Measurements from ENCODE around the gene CAT.
"Not testable (repeated sequence)": the region's sequence is repeated elsewhere in the genome, so short reads cannot be mapped to it uniquely, and the experiment has no call there.

The CAT gene

DNA sequence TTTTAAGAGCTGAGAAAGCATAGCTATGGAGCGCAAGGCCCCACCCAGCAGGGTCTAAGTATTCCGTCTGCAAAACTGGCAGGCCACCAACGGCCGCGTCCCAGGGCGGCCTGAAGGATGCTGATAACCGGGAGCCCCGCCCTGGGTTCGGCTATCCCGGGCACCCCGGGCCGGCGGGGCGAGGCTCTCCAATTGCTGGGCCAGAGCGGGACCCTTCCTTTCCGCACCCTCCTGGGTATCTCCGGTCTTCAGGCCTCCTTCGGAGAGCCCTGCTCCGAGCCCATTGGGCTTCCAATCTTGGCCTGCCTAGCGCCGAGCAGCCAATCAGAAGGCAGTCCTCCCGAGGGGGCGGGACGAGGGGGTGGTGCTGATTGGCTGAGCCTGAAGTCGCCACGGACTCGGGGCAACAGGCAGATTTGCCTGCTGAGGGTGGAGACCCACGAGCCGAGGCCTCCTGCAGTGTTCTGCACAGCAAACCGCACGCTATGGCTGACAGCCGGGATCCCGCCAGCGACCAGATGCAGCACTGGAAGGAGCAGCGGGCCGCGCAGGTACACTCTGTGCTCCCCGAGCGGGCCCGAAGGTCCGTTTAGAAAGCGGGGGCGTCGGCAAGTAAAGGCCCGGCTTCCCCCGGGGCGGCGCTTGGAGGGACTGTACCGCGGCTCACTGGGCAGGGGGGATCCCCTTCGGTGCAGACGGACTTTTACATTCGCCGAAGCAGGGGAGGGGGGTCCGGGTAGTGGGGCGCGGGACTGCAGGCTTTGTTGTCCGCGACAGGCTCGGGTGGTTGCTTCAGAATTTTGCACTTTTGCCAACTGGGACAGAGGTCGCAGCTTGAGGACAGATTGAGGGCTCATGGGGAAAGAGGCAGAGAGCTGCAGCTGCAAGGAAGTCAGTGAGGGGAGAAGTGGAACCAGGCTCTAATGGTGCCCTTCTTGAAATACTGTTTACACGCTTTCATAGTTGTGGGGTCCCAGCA, at the start of gene CAT:
Gene CAT, plus strand, starts transcription at position 406 of the 979 bp plus-strand sequence. Its CDS starts 80 bp downstream, at position 486.
- peak; percentile 98 for DNase-seq

DNA sequence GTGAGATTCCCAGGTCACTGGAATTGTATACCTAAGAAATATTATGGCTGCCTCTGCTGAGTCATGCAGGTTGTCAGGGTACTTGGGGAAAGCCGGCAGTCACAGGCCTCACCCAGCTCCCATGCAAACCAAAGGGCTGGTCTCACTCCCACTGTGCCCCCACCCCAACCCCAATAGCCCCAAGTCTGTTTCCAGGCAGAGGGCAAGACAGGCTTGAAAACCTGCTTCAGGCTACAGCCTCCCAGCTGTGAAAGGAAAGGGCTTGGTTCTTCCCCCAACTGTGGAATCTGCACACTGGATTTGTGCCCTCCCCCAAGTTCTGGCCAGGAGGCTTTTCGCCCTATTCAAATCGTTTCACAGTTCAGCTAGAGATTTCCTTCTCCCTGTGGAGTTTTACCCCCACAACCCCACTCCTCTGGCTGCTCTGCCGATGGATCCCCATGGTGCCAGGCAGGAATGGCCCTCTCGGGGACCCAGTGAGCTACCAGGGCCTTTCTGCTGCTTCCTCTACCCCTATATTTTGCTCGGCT, 43.9 kb upstream of the CAT start:
- no peak for DNase-seq

DNA sequence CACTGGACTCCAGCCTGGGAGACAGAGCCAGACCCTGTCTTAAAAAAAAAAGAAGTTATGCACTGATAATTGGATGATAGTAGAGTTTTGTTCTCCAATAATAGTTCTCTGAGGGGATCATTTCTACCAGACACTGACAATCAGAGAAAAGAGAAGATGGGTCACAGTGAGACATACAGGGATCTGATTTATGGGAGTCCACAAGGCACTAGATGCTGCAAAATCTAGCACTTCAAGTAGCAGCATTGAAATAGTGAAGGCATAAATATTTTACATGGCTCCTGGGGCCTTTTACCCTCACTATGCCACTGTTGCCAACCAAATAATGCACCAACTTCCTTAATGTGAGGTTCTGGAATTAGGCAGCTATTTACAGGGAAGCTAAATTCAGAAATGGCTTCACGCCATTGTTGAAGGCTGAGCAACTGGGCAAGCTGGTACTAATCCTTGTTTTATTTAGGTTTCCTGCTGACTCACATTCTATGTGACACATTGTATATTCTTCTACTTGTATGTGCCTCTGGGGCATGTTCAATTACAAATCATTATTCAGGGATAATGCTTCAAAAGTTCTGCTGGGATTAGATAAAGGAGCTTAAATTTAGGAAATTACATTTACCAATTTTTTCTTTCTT, 42.7 kb upstream of the CAT start:
- DNase-seq = no peak

DNA sequence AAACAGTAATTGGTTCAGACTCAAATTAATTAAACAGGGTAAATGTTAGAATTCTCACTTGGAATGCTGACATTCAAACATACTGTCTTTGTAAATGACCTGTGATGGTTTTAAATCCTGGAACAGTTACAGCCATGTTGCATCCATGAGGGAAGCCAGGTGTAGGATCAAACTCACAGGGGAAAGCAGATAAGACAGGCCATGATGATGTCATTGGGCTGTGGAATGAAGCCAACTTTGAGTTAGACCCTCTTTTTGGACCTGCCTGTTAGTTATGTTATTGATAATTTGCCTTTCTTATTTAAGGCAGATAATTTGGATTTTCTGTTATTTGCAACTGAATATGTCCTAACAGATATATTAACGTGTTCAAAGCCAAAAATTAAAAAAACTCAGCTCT, 41.6 kb upstream of the CAT start:
- no peak for DNase-seq

DNA sequence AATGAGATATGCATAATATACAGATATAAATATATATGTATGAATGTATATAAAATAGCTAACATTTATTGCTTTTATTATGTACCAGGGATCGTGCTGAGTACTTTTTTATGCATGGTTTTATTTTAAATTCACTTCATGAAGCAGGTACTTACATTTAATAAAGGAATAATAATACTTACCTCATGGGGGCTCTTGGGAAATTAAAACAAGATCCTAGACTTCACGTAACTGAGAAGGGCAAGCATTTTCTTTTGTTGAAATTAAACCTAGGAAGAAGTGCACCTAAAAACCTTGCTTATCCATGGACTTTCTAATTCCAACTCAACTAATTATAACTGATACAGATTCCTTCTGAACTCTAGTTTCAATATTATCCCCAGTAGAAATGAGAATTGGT, 40.9 kb upstream of the CAT start:
- DNase-seq = no peak

DNA sequence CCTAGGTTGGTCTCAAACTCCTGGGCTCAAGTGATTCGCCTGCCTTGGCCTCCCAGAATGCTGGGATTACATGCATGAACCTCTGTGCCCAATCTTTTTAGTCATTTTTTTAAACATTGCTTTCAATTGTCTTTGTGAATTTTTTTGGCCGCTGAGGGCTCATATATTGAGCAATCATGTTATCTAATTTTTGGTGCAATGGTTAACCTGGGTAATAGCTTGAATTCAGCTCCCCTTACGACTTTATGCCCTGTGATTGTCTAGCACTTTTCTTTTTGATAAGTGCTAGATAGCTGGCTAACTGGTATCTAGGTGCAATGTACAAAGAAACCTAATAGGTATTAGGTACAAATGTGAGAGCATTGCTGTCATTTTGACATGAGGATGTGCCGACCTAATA, 35.3 kb upstream of the CAT start:
- DNase-seq = no peak

DNA sequence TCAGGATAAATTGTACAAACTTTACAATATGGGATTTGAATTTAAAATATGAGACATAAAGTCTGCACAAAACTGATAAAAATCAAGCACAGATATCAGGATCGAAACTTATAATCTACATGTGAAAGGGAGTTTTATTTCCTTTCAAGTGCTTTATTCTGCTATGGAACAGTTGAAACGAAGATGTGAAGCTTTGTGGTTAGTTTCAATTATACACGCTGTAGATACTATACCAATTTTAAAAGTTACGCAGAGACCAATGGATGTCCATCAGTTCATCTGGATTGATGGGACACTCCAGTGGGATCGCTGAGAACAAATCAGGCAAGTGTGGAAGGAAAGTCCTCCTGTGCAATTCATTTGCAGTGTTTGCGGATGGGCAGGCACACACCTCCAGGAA, 34.5 kb upstream of the CAT start:
- no peak for DNase-seq

DNA sequence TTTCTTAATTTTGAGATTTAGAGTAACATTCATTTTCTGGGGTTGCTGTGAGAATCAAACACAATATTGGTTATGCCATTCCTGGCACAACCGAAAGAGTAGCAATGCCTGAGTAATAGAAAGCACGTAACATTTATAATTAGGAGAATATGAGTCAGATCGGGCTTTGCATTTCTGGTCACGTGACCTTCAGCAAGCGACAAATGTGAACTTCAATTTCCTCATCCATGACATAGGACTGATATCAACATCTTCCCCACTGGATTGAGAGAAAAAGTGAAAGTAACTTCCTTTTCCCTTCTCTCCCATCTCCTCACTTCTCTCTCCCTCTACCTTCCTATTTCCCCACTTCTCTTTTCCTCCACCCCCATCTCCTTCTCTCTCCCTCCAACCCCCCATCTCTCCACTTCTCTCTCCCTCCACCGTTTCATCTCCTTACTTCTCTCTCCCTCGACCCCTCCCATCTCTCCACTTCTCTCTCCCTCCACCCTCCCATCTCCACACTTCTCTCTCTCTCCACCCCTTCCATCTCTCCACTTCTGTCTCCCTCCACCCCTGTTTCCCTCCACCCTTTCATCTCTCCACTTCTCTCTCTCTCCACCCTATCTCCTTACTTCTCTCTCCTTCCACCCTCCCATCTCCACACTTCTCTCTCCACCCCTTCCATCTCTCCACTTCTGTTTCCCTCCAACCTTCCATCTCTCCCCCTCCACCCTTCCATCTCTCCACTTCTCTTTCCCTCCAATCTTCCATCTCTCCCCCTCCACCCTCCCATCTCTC, 33.5 kb upstream of the CAT start:
- no peak for DNase-seq

DNA sequence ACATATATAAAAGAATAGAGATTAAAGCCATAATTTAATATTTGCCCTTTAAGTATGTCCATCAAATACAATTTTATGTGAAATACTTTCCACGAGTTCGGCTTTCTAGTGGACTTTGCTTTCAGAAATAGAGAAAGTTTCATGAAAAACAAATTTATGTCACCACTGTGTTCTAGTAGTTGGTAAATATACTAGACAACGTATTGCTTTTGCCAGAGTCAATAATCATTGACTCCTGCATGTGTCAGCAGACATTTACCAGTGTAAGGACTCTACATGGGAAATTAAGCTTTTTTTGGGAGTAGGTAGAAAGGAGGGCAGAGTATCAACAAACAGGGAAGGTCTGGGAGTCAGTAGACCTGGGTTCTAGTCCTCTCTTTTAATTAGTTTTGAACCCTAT, 32.3 kb upstream of the CAT start:
- no peak for DNase-seq

DNA sequence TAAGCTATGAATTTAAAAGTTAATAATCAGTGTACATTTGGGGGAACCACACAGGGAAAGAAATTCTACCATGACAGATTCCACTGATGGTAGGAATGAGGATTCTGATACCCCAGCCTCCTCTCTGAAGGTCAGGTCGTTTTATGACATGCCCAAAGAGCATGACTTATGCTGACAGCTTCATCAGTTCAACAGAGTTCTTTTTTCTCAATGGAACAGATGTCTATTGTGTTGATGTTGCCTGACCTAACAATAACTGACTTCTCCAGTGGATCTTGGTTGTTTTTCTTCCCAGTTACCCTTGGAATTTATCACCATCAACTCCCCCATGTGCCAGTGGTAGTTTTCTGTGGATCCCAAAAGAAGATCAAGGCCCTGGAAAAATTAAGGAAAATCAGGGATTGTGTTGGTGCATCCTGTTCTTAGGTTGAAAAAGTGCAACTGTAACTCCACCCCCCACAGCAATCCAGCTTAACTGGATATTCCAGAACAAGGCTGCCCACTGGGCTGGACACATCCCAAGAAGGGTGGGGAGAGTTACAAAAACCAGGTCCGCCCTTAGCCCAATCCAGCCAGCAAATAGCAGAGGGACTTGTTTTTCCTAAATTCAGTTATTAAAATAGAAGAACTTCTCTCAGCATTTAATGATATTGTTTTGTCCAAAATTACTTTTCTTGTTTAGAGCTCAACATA, 31.5 kb upstream of the CAT start:
- no peak for DNase-seq

DNA sequence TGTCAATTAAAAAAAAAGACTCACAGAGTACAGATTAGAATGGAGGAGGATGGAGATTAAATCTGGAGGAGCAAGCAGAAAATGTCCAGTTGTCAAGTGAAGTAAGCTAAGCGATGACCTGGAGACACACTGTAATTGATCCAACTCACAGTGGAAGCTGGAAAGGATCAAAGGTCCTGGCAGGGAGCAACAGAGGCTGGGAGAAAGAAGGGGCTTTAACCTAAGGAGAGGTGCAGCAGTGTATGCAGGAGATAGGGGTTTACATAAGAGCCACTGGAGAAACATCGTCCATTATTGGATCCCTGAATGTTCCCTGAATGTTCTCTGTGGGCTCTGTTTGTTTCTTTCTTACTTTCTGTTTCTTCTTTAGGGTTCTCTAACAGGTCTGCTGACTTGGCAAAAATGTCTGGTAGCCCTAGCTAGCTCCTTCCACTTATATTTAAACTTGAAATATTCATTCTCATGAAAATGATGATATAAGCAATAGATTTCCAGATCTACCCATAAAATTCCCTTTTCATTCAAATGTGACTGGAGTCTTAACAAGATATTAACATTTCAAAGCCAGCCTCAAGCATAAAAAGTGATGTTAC, 30.1 kb upstream of the CAT start:
- no peak for DNase-seq

DNA sequence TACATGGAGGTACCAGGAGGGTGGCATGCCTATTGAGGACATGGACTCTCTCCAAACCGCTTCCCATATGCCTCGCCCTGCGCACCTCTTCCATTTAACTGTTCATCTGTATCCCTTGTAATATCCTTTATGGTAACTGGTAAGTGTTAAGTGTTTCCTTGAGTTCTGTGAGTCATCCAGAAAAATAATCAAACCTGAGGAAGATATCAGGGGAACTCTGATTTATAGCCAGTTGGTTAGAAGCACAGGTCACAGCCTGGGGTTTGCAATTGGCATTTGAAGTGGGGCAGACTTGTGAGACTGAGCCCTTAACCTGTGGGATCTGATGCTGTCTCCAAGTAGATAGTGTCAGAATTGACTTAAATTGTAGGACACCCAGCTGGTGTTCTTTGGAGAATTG, 27.6 kb upstream of the CAT start:
- DNase-seq = no peak

DNA sequence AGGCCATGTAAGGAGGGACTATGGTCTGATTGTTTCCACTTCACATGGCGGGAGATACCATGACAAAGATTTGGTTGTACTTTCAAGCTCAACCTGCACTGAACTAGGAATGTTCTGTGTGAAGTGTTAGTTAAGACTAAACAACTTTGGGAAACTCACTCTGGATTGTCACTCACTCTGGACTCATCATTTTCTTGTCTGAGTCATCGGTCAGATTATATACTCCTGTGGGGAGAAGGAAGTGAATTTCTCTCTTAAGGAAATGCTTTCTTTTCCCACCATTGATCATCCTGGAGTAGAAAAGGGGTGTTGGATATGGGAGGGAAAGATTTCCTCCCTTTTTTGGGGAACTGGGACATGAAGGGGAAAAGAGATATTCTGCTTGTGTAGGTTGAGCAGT, 26.9 kb upstream of the CAT start:
- DNase-seq = no peak

DNA sequence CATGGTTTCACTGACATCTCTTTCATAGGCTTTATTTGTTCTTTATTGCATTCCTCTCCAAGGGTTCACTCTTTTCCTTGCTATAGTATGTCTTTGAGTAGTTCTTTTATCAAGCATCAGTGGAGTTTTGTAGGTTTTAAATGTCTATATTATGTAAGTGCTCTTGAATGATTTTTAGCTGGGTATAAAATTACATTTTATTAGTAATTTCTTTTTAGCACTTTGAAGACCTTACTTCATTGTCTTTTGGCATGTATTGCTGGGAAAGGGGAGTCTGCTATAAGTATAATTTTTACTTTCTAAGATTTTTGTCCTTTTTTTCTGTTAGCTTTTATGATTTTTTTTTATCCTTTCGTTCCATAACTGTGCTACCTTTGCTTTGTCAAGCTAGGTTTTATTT, 25.5 kb upstream of the CAT start:
- DNase-seq = no peak

DNA sequence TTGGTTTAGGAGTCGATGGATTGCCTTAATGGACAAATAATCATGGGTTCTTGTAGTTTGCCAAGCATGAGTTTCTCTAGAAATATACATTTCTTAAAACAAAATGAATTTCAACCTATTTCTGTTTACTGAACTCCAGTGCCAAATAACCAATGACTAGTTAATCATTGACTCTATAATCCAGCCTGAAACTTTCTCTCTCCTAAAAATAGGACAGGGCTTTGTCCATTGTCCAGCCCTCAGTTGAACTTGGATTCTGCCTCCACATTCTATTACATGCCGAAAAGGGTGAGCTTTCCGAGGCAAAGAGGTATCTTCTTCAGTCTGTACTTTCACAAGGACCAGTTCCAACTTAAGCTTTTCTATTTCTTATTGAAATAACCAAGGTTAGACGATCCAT, 23.2 kb upstream of the CAT start:
- no peak for DNase-seq

DNA sequence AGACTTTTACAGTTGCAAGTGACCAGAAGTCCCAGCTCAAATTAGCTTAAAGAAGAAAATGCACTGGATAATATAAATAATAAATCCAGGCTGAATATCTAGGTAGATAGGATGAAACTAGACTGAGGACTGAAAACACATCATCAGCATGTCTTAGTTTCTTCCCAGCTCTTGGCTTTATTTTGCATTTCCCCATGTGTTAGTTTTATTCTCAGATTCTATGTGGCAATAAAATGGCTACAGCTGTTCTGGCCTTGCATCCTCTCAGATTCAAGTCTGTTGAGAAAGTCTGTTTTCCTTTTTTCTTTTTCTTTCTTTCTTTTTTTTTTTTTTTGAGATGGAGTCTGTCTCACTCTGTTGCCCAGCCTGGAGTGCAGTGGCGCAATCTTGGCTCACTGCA, 22.6 kb upstream of the CAT start:
- no peak for DNase-seq

DNA sequence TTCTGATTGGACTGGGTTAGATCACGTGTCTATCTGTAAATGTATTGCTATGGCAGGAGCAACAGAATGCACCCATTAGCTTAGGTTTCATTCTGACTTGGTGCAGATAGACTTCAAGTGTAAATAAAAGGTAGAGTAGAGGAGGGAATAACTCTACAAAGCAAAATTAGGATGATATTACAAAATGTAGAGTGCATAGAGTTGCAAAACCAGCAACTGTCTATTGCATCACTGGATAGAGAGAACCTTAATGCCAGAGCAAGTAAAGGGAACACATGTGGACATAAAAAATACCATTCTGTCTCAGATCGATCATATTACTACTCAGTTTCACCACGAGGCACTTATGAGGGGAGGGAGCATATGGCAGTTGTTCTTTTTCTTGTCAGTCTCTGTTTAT, 22.0 kb upstream of the CAT start:
- DNase-seq = no peak

DNA sequence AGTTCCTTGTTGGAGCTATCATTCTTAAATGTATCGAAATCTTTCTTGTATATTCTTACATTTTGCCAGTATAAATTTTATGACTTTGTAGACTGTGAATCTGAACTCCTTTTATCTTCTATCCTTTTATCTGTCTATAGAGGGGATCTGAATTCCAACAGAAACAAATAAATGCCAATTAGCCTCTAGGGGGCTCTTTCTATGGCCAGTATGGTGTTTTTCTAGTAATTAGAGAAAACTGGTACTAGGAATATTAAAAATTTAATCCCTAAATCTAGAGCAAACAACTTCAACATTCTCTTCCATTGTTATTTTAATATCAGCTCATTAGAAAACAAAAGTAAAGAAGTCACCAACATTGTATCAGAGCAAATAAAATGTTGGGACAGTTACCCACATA, 21.5 kb upstream of the CAT start:
- DNase-seq = no peak

DNA sequence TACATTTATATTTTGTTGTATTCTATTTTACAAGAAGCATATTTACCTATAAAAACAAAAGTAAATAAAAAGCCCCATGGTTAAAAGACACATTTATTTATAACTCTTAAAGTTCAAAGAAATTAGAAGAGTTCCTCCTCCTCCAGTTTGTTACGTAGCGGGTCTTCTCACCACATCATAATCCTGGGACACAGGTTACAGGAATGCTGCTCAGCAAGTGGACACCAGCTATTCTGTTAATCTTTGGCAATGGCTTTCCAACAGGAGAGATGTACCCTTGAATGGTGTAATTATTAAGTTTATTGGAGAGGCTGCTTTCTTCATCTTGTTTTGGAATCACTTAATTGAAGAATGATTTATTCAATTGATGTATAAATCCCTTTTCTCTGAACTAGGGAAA, 19.6 kb upstream of the CAT start:
- no peak for DNase-seq

DNA sequence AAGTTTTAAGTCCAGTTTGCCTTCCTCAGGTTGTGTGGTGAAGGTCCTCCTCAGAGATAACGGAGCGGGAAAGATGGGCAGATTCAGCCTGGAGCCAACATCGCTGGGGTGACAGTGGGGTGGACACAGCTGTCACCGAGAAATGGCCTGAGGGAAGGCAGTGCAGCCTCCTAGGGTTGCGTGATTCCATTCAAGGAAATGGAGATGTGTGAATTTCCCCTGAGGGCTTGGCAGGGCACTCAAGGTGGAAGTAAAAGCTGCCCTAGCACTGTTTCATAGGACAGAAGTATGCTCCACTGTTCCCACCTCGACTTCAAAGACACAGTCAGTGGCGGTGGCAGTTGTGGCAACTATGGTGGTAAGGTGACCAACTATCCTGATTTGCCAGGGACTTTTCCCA, 15.4 kb upstream of the CAT start:
- DNase-seq = no peak

DNA sequence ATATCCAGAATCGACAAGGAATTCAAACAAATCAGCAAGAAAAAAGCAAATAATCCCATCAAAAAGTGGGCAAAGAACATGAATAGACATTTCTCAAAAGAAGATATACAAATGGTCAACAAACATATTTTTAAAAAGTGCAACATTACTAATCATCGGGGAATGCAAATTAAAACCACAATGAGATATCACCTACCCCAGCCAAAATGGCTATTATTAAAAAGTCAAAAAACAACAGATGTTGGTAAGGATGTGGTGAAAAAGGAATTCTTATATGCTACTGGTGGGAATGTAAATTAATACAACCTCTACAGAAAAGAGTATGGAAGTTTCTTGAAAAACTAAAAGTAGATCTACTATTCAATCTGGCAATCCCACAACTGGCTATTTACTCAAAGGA, 13.9 kb upstream of the CAT start:
- DNase-seq = not testable (repeated sequence)

DNA sequence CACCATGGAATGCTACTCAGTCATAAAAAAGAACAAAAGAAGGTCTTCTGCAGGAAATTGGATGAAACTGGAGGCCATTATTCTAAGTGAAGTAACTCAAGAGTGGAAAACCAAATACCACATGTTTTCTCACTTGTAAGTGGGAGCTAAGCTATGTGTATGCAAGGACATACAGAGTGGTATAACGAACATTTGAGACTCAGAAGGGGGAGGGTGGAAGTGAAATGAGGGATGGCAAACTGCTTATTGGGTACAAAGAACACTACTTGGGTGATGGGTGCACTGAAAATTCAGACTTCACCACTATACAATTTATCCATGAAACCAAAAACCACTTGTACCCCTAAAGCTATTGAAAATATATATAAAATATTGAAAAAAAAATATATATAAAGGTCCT, 13.4 kb upstream of the CAT start:
- DNase-seq = no peak

Measured in CD4-positive, alpha-beta T cell treated with Interleukin-21 for 1 hour (primary cell).